PC-9 (cell line): Measurements from ENCODE around the gene PDE4C. TPM values are rescaled to one million over a fixed set of nuclear protein-coding genes. Genes with fewer than 3 reads are reported as not detected.

Source experiments
- BruUV-seq: library from RNA; stranded (reverse); fragments of 400-500 nt; replicated peaks from 2 replicates; lab custom pipeline; 2021; lab: Mats Ljungman, UMichigan
- CTCF ChIA-PET: fragments of 300-600 bp; sonication (Branson Sonifier 250); formaldehyde crosslinking; loops from one replicate; lab custom pipeline; 2022; ENCODE audit warnings: antibody characterized with exemption; lab: Charles Lee
- POLR2A ChIA-PET: fragments of 300-600 bp; sonication (Branson Sonifier 250); formaldehyde crosslinking; loops from one replicate; lab custom pipeline; 2022; ENCODE audit warnings: antibody characterized with exemption; ENCODE audit not compliant: unreplicated experiment; lab: Charles Lee
- DNase-seq, 2 experiments: peaks; one replicate each; pipeline versions ENCODE4 v3.0.0 to v3.0.0-alpha.2; 2015 to 2022; ENCODE audit warnings: mixed read lengths in 1 of 2
- H2AFZ ChIP-seq: fragments of 200-600 bp; sonication (generic); 2 replicates; pipeline ENCODE4 v1.8.1; 2017; ENCODE audit warnings: antibody characterized with exemption
- H3F3A ChIP-seq: fragments of 200-600 bp; sonication (generic); 2 replicates; pipeline ENCODE4 v1.8.1; 2017; ENCODE audit warnings: antibody characterized with exemption, mild to moderate bottlenecking, low read depth; ENCODE audit not compliant: insufficient read depth
- H3K27ac ChIP-seq: fragments of 200-600 bp; sonication (generic); 2 replicates; pipeline ENCODE4 v1.6.1; 2016; ENCODE audit warnings: mixed run types
- H3K27me3 ChIP-seq: fragments of 200-600 bp; sonication (generic); 2 replicates; pipeline ENCODE4 v1.6.1; 2016; ENCODE audit warnings: low read depth, mixed run types; ENCODE audit not compliant: insufficient read depth
- H3K36me3 ChIP-seq: fragments of 200-600 bp; sonication (generic); 2 replicates; pipeline ENCODE4 v1.6.1; 2016; ENCODE audit warnings: low read depth, mixed run types
- H3K4me1 ChIP-seq: fragments of 200-600 bp; sonication (generic); replicated peaks from 2 replicates; pipeline ENCODE4 v1.6.1; 2016; ENCODE audit warnings: mixed run types; ENCODE audit not compliant: insufficient read depth
- H3K4me2 ChIP-seq: fragments of 200-600 bp; sonication (generic); 2 replicates; pipeline ENCODE4 v1.6.1; 2017; ENCODE audit warnings: mixed run types
- H3K4me3 ChIP-seq: fragments of 200-600 bp; sonication (generic); 2 replicates; pipeline ENCODE4 v1.6.1; 2016; ENCODE audit warnings: mixed run types
- H3K79me2 ChIP-seq: fragments of 200-600 bp; sonication (generic); 2 replicates; pipeline ENCODE4 v1.6.1; 2017; ENCODE audit warnings: low read depth, mixed run types
- H3K9me2 ChIP-seq: fragments of 200-600 bp; sonication (generic); 2 replicates; pipeline ENCODE4 v1.8.1; 2017; ENCODE audit warnings: mild to moderate bottlenecking; ENCODE audit not compliant: insufficient read depth
- H3K9me3 ChIP-seq: fragments of 200-600 bp; sonication (generic); 2 replicates; pipeline ENCODE4 v1.8.1; 2016; ENCODE audit warnings: low read depth; ENCODE audit not compliant: insufficient read depth
- H4K20me1 ChIP-seq: fragments of 200-600 bp; sonication (generic); 2 replicates; pipeline ENCODE4 v1.8.1; 2017; ENCODE audit not compliant: insufficient read depth
- CTCF ChIP-seq: fragments of 200-600 bp; sonication (generic); conservative IDR thresholded peaks from 2 replicates; pipeline ENCODE4 v1.6.1; 2017; ENCODE audit warnings: mixed run types, antibody characterized with exemption, mild to moderate bottlenecking, moderate library complexity
- EZH2 ChIP-seq: fragments of 200-600 bp; sonication (generic); IDR thresholded peaks from 2 replicates; pipeline ENCODE4 v1.8.0; 2017; ENCODE audit warnings: antibody characterized with exemption, low read depth
- intact Hi-C: fragments of 100-400 bp; cut with micrococcal nuclease; formaldehyde crosslinking; loops from one replicate; pipeline ENCODE4 v1.10.0; 2022; ENCODE audit not compliant: unreplicated experiment
- total RNA-seq: library from RNA; stranded (reverse); gene quantifications from 2 replicates; pipeline ENCODE4 v1.2.3, GENCODE V29; 2021

Gene PDE4C
- total RNA-seq, 1 experiment from 2014 or later = 2.2 TPM

GRCh38 chr19:18224525-18225354 is 1.5 kb downstream of the PDE4C start:
- Histone ChIP-seq H3K4me3 (peak overlapping the region; percentile 63), H3K79me2 (no peaks in the 10 kb centered on the region), H4K20me1 (no peaks in the 10 kb centered on the region), H3K27me3 (no peaks in the 10 kb centered on the region), H2AFZ (peak overlapping the region; percentile 90), H3K4me2 (peak overlapping the region; percentile 83), H3K4me1 (0 out of 2 replicates have a peak, but pooled peaks cover 3% of the 10 kb centered on the region), H3F3A (peaks cover 30% of the 10 kb centered on the region), H3K27ac (no peak overlapping the region), H3K9me3 (no peaks in the 10 kb centered on the region), H3K36me3 (no peaks in the 10 kb centered on the region), H3K9me2 (no peaks in the 10 kb centered on the region)
- no peak for TF ChIP-seq CTCF
- TF ChIP-seq EZH2 = no peak
- peak; percentile 97 to 98 for DNase-seq
- BruUV-seq = no TSS peak
- CTCF ChIA-PET = interaction anchor here (0.6 to 1.5 kb wide), 3 partner anchors 16 to 32 kb away, joined by 3 to 6 read pairs (median 4); partner anchors contain the start of gene MPV17L2
- intact Hi-C loops = no loop called here
- POLR2A ChIA-PET = interaction anchor here (0.5 to 1.0 kb wide), 9 partner anchors 9 to 826 kb away, joined by 3 to 14 read pairs (median 4); partner anchors contain the start of genes JUND and RAB3A

- no peaks in the 10 kb centered on the region for H3K27me3 ChIP-seq
- peak; percentile 47 to 73 for DNase-seq
Observed at GRCh38 chr19:18223860-18224524, 2.2 kb downstream of the PDE4C start.

More at GRCh38 chr19:18223860-18224524, 2.2 kb downstream of the PDE4C start:
- Histone ChIP-seq H3K27ac (peak overlapping the region; percentile 40; the same call in 1 of the 2 replicates), H3K4me3 (peak overlapping the region; percentile 63), H3K9me2 (no peaks in the 10 kb centered on the region), H3K4me1 (0 out of 2 replicates have a peak, but pooled peaks cover 3% of the 10 kb centered on the region), H3K36me3 (no peaks in the 10 kb centered on the region), H3K4me2 (peak overlapping the region; percentile 83), H4K20me1 (no peaks in the 10 kb centered on the region), H3K9me3 (no peaks in the 10 kb centered on the region), H3K79me2 (no peaks in the 10 kb centered on the region), H2AFZ (peak overlapping the region; percentile 90), H3F3A (peaks cover 23% of the 10 kb centered on the region)
- CTCF ChIA-PET = interaction anchor here (0.6 to 1.5 kb wide), 4 partner anchors 16 to 31 kb away, joined by 3 to 6 read pairs (median 4); partner anchors contain the start of gene MPV17L2
- TF ChIP-seq EZH2 (no peak), CTCF (no peak)
- POLR2A ChIA-PET = interaction anchor here (0.5 to 1.0 kb wide), 9 partner anchors 10 to 825 kb away, joined by 3 to 14 read pairs (median 4); partner anchors contain the start of genes JUND and RAB3A
- BruUV-seq = no TSS peak
- intact Hi-C loops = no loop called here
